HL-60 (cell line): ENCODE data around the gene KDF1.
A peak's percentile ranks its signal among the peaks of the same experiment; 100 is the strongest.

ENCODE experiments used
- DNase-seq, 2 experiments: peaks; one replicate each; pipeline ENCODE4 v3.0.0-alpha.2; 2010 to 2020; ENCODE audit warnings: low read depth in 1 of 2, low spot score in 1 of 2
- H3K27ac ChIP-seq: fragments of 250-450 bp; sonication (Bioruptor Pico); replicated peaks from 2 replicates; pipeline ENCODE4 v1.5.1; 2020; ENCODE audit warnings: mild to moderate bottlenecking, moderate library complexity
- H3K27me3 ChIP-seq: fragments of 250-450 bp; sonication (Bioruptor Pico); 2 replicates; pipeline ENCODE4 v1.5.1; 2021; ENCODE audit warnings: mild to moderate bottlenecking, moderate library complexity; ENCODE audit not compliant: insufficient read depth, poor library complexity, severe bottlenecking
- H3K4me3 ChIP-seq: replicated peaks from 2 replicates; pipeline ENCODE4 v1.5.1; 2011; ENCODE audit warnings: mild to moderate bottlenecking, control low read depth, low read length; ENCODE audit not compliant: insufficient read depth
- CTCF ChIP-seq: IDR thresholded peaks from one replicate; pipeline ENCODE4 v1.5.1; 2011; ENCODE audit warnings: low read length, control low read depth, inconsistent platforms; ENCODE audit not compliant: insufficient read depth
- POLR2AphosphoS5 ChIP-seq: IDR thresholded peaks from 2 replicates; pipeline ENCODE4 v1.6.1; 2012; ENCODE audit warnings: low read depth
- REST ChIP-seq: IDR thresholded peaks from 2 replicates; pipeline ENCODE4 v1.6.1; 2012; ENCODE audit warnings: low read depth; ENCODE audit not compliant: insufficient replicate concordance

The KDF1 gene

DNA sequence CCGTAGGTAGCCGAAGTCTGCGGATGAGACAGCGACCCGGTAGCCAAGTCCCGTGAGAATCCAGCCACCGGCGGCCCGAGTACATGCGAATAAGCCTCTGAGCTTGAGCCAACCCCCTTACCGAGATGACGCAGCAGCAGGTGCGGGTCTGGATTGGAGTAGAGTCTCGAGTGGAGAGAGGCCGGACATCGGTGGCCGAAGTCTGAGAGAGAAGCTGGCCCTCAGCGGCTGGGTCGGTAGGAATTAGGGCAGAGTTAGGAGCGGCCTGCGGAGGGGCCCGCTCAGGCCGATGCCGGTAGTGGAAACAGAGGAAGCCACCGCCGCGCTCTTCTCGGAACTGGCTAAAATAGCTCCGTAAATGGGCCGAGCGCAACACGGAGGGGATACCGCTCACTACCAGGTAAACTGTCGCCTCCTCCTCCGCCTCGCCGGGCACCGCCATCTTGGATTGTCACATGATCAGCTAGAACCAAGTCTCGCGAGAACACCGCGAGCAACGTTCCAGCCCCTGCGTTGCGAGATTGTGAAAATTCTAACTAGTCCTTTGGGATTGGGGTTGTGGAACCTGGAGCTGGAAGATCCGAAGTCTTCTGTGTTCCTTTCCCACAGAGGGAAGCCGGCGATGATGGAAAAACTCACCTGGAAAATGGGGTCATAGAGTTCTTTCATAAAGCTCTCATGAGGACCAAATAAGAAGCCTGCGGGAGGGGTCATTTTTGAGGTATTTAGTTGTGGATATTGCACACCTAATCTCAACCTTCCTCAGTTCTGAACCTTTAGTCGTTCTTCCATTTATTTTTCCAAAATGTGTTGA lies 60.1 kb downstream of the KDF1 start, which contains the start of gene GPATCH3:
Gene GPATCH3, minus strand, starts transcription at position 467 of the 814 bp plus-strand sequence. Its CDS starts 25 bp downstream, at position 442.
- peak within 1 kb of the TSS; percentile 96 for H3K4me3 ChIP-seq
- no peaks in the 10 kb centered on the region for H3K27me3 ChIP-seq
- H3K27ac ChIP-seq: peak within 1 kb of the TSS; percentile 83
- TF ChIP-seq CTCF (no peak), REST (peak; percentile 73), POLR2AphosphoS5 (peak; percentile 90)
- DNase-seq: peak; percentile 89 to 90
